GM19240 (cell line): ENCODE data around the gene SERTAD2.

ENCODE experiments used
- DNase-seq: peaks from one replicate; pipeline ENCODE4 v3.0.0; 2011; ENCODE audit warnings: low spot score; ENCODE audit not compliant: insufficient read length

SERTAD2 gene

DNA sequence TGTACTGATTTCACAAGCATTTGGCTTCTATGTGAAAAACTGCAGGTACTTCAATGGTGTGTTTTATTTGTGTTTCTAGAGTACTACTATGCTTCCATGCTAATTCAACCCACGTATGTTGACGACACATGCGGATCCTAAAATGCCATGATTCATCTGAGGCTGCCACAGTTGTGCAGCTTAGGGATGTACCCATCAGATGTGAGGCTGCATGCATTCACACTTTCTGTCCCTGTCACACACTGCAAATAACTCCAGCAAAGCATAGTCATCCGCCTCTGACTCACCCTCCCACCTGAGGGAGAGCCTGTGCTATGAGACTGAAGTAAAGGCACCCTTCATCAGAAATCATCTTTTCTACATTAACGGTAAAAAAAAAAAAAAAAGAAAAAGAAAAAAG is 22.1 kb upstream of the SERTAD2 start:
- DNase-seq, result no peak

DNA sequence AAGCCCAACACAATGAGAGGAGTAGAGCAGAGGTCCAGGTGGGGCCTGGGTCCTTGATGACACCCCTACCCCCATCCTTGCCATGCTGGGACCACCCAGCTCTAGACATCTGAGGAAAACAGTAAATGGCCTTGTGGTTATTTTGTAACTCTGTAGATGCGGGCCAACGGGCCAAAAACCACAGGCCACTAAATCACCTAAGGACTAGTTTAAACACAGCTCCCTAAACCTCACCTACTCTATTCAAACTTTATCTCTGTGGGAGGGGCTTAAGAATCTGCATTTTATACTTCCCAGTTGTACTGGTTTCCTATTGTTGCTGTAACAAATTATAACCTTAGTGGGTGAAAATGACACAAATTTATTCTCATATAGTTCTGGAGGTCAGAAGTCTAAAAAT is 19.0 kb upstream of the SERTAD2 start:
- DNase-seq, result no peak

DNA sequence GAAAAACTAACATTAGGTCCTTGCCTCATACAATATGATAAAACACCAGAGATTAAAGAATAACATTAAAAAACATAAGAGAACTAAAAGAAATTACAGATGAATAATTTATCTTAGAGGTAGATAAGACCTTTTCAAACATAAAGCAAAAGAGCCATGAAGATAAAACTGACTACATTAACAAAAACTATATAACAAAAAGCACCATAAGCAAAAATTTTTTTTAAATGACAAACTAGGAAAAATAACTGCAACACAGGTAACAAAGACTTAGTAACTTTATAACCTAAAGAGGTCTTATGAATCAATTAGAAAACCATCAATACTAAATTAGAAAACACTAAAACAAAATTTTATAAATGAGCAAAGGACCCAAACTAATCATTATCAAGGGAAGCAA is 16.3 kb upstream of the SERTAD2 start:
- no peak for DNase-seq

DNA sequence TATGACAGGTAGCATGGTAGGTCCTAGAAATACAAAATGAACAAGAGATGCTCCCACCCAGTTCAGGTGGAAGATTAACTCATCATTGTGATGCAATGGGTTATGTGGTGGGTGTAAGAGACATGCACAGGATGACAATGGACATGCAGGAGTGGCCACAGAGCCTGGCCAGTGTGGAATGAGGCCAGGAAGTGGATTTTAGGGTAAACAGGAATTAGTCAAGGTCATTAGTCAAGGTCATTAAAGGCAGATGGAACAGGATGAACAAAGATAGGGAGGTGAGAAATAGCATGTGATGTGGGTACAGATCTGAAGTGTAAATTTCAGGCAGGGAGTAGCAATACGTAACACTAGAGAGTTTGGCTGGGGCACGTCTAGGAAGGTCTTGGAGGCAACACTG is 15.6 kb upstream of the SERTAD2 start:
- DNase-seq, result no peak

DNA sequence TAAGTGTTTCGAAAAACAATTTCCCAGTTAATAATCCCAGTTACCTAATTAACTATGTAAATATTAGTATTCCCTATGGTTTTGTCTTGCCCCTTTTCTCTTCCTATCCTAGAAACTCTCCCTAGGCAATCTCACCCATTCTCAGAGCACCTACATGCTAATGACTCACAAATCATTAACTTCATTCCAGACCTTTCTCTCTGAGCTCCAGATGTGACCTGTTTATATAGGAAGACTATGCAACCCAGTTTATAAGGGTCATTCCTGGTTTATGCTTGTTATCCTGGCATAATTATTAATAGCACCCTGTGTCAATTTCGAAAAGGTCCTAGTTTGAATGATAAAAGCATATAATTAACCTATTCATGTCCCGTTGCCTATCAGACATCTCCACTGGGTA is 14.8 kb upstream of the SERTAD2 start:
- no peak for DNase-seq

DNA sequence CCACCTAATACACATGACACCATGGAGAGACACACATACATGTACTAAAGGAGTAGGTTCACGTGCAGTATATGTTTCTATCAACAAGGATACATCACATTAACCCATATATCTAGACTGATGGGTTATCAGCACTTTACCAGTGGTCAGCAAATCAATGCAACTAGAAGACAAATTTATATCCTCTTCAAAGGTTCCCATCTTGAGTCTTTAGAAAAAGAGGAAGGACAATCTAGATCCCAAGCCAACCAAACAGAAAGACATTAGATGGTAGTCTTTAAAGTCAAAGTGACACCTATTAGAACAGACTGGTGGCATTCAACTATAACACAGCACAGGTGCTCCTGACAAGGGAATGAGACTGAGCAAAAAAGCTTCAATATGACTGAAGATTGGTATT is 13.8 kb upstream of the SERTAD2 start:
- DNase-seq, result no peak

DNA sequence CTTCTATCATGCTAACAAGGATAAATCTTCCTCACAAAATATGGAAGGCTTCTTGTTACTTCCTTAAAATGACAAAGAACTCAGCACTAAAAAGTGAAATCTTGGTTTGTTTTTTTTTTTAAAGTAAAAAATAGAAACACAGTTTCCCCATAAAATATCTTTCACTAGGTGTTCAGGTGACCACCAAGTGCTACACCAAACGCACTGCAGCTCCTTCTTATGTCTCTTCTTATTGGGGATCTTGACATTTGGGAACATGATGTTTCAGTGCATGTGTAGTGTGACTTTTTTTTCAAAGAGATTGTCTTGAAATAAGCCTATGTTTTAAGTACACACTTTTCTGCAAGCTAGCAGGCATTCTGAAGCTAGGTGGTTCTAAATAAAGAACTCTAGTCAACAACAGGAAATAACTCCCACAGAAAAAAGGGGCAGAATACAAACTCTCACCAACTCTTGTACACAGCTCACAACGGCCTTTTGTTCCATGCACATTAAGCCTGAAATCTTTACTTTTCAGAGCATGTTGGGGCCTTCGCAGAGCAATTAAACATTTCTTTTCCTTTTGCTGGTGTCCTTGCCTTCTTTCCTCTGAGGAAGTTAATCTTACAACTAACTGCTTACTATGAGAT is 13.2 kb upstream of the SERTAD2 start:
- no peak for DNase-seq

DNA sequence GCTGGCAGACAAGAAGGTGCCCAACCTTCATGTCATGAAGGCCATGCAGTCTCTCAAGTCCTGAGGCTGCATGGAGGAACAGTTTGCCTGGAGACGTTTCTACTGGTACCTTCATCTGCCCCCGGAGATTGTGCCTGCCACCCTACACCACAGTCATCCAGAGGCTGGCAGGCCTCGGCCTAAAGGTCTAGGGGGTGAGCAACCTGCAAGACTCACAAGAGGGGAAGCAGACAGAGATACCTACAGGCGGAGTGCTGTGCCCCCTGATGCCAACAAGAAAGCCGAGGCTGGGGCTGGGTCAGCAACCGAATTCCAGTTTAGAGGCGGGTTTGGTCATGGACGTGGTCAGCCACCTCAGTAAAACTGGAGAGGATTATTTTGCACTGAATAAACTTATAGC is 12.0 kb upstream of the SERTAD2 start:
- DNase-seq, result no peak

DNA sequence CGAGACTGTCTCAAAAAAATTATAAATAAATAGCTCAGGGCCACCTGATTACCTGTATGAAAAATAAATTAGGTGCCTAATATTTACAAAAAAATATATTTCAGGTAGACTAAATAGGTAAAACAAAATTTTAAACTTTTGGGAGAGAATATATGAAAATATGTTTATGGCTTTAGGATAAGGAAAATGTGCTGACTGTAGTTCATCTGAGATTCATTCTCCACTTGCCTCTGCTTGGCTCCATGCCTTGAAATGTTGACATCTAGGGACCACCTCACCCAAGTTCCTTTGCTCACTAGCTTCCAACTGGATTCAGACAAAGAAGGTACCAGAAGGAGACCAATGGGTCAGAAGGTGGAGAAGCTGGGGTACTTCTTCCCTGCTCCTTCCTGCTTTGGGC is 9.7 kb upstream of the SERTAD2 start:
- DNase-seq, result no peak

DNA sequence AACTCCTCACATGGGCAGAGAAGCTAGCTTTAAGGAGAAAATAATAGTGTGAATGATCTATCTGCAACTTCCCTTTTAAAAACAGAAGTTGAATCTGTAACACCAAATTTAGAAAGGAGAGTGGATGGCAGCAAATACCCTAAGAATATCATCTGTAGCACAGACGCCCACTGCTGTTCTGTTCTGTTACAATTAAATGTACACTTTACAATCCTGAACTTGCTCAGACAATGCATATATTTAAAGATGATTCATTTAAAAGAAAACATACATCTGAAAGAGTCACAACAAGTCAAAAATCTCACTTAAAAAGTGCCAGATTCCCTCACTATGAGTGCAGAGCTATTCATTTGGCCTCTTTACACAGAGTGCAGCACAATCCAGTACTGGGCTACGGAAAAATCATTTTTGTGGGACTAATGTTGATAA is 8.0 kb upstream of the SERTAD2 start:
- DNase-seq, result no peak

DNA sequence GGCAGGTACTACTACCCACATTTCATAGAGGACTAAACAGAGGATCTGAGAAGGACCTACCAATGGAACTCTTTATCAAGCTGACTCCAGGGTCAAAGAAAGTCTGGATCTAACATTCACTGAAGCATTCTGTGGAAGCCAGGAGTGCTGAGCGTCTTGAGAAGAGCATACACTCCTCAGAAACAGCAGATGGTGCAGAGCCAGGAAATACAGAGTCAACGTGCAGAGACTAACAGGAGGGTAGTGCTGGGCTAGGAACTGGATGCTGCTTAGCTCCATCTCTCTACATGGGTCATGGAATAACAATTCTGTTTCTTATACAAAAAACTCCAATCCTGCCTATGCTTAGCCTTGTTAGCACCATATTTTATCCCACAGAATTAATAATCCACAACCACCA is 5.5 kb upstream of the SERTAD2 start:
- DNase-seq, result no peak

DNA sequence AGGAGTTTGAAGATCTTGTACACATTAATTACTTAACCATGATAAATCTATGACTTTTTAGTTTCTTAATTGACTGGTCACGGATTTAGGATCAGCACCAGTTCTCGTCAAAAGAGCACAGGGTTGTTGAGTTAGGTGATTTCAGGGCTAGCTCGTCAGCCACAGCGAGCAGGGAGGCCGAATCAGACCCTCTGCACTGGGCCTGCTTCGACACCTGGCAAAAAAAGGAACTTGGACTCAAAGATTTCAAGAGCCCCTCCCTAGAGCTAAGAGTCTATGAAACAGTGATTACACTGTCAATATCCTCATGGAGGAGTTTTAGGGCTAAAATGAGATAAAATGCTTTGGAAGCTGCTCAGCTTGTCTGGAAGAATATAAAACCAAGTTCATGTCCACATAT is 4.6 kb upstream of the SERTAD2 start:
- DNase-seq, result no peak

DNA sequence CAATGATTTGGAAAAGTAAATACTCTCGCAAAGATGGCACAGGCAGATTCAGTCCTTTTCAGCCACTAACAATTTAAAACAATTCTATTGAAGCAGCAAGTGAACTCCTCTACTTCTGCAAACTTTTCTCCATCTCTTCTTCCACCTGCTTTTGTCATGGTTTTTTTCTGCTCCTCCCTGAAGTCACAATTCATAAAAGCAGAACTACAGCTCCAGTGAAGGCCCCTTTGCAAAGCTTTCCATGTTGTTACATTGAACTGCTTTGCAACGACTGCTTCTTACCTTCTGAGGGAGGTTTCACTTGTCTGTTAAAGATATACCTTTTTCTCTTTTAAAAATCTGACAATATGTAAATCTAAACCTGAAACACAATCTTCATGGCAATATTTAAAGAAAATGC is 3.7 kb upstream of the SERTAD2 start:
- DNase-seq, result no peak

DNA sequence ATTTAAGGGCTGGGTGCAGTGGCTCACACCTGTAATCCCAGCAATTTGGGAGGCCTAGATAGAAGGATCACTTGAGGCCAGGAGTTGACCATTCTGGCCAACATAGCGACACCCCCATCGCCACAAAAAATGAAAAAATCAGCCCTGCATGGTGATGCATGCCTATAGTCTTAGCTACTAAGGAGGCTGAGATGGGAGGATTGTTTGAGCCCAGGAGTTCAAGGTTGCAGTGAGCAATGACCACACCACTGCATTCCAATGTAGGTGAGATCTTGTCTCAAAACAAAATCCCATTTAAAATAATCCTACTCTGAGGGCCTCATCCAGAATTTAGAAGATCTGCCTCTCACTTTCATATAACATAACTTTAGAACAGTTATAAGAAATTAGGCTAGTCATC is 2.7 kb upstream of the SERTAD2 start:
- DNase-seq, result no peak

DNA sequence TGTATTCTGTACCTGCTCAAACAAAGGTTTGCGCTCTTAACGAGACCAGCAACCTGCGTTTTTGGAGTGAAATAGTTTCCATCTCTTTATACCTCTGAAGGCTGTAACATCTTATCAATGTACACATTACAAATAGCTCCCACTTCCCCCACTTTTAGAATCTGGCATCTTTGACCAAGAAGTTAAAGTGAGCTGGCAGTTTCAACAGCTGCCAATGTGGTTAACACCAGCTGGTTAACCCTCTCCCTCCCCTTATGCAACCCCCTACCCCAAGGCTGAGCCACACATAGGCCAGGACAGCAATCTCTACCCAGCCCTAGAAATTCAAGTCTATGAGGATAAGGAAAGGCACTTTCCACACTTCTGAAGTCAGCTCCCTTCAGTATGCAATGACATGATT is 2.2 kb upstream of the SERTAD2 start:
- no peak for DNase-seq

DNA sequence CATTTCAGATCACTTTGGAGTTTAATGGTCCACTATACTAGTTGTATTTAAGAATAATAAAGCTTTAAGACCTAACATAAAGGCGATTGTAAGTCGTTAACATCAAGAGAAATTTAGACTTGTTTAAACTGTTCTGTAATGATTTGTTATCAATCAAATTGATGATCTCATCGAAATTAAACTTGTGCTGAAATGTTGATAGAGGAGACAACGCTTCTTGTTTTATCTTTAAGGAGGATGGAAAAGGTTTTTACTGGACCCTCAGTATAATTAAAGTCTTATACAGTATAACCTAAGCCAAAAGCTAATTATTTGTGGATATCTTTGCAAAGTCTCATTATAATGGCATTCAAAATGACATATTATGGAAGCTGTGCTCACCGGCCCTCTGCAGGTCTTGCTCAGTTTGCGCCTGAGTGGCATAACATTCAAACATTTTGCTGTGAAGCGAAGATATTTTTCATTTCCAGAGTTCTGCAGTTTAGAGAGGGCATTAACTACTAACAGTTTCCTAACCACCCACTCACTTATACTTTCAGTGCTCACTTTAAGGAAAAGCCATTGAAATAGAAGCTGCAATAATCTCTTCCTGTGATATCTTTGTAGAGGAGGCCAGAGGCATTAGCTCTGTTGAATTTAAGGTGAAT is 1.4 kb upstream of the SERTAD2 start:
- no peak for DNase-seq

DNA sequence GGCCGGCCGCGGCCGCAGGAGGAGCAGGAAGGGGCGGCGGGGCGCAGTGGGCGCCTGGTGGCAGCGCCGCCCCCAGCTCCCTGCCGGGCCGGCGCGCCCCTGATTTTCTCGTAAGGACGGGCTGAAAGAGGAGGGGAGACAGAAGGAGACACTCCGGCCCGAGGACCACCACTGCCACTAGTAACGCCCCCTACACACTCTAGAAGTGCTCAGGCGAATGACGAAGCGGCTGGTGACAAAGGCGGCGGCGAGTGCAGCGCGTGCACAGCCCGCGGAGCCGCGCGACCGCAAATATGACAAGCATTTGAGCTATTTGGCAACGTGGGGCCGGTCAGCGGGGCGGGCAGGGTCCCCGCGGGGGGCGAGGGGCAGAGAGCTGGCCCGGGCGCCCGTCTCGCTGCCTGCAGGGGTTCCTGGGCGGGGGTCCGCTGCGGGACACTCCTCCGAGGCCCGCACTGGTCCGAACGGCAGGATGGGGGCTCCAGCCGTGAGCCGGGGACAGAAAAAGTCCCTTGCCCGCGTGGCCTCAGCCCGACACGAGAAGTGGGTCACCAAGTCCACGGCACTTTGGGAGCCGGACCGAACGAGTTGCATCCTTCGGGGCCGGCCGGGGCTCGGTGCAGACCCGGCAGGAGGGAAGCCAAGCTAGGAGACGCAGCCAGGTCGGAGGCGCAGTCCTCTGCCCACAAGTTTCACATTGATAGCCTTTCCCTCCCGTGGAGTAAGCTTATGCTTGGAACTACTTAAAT is 524 bp upstream of the SERTAD2 start:
- DNase-seq, result no peak

DNA sequence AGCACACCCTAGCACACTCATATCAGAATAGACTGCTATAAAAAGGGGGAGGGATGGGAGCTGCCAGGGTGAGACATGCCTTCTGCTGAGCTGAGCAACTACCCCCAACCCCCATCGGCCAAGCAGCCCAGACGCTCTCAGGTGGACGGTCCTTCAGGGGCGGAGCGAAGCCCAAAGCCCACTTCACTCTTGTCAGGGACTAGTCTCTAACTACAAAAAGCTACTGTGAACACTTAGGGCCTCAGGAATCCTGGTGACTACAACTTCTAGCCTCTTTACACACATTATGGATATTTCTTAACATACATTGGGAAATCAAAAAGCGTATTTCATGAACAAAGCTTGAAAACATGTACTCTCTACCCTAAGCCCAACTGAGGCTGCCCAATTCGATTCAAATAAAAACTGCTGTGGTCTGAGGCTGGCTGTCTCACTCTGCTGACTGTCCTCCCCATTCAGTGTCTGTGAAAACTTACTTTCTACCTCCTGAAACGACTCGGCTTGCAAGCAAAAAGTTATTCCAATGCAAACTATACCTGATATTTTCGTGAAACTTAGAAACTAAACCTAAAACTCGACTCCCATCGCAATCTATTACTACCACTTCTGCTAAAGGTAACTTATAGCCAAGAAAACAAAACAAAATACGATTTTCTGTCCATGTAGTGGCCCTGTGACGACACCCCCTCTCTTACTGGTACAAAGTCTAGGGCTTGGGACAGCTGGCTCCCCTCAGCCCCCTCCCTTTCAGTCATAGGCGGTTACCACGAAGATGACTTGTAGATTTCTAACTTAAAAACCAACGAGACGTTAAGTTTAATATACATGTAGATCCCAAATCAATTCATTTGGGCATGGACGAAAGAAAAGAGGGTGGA is 1.2 kb downstream of the SERTAD2 start:
- no peak for DNase-seq

DNA sequence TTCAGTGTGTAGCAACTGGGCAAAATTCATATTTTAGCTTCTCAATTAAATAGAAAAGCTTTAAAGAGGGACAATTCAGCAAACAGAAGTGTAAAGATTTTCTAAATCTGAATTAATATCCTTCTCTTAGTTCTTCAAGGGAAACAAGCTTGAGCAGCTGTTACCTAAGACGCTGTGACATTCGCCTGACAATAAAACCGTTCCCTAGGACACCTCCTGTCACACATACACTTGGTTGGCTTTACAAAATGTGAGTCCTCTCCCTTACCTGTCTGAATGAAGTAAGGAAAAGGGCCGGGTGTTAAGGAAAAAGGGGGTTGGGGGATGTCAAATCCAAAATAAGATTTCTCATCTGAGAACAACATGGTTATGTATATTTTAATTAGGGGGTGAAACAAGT is 2.1 kb downstream of the SERTAD2 start:
- no peak for DNase-seq

DNA sequence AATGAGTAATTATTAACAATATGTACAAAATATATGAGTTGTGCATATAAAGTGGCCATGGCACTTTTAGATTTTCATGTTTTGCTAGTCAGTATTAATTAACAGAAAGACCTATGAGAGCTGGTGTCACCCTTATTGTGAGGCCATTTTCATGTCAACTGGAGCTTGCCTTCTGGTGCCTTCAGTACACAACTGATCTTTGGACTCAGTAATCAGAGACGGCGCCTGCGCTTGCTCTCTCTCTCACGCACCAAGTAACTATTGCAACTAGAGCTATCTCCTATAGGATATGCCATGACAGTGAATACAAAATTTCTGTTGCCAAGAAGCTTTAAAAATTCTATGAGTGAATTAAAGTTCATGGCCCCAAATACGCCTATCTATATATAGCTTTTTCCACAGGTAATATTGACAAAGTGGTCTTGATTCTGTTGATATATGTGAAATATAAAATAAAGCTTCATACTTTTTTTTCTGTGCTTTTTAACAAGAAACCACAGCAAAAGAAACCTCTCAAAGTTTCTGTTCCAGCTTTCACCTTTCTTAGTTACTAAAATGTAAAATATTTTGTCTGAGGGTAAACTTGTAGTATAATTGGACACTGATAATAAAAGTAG is 2.9 kb downstream of the SERTAD2 start:
- no peak for DNase-seq

DNA sequence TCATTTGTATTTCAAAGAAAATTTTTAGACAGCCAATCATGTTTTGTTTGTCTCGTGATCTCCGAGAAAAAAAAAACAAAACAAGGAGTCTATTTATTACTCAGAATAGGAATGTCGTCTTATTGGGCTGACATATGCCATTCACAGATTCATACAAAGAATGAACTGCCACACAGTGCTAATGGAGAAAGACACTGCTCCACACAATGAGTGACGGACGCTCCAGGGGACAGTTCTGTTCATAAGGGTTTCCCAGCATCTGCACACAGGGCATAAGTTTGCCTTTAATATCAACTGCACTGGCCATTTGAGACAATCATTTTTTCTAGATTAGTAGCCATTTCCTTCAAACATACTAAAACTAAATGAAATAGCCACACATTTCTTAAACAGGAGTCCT is 3.4 kb downstream of the SERTAD2 start:
- DNase-seq, result no peak

DNA sequence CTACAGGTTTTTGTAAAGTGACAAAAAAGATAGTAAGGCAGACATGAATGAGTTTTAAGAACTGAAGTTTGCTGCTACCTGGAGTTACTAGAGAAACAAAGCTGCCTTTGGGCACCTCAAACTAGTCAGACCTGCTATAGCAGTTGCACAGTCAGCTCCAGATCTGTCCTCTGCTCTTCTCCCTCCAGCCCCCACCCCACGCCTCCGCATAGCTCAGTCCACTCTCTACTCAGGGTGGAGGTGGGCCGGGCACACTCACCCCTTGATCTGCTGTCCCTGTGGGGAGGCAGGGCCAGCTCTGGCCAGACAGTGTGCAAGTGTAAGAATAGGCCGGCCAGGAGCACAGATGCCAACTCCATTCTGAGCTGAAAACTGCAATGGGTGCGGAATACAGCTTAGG is 4.1 kb downstream of the SERTAD2 start:
- DNase-seq, result no peak
